ENCODE results near the gene PXN. TPM values are rescaled to one million over a fixed set of nuclear protein-coding genes. Genes with fewer than 3 reads are reported as not detected.
A peak's percentile ranks its signal among the peaks of the same experiment; 100 is the strongest.
"Not testable (repeated sequence)": the region's sequence is repeated elsewhere in the genome, so short reads cannot be mapped to it uniquely, and the experiment has no call there.

The PXN gene
- total RNA-seq, 1 experiment from 2014 or later: 256 TPM

GRCh38 chr12:120196363-120196762, 69.2 kb downstream of the PXN start:
- Mint-ChIP-seq H3K9me3 (ENCODE audit: unreplicated experiment) (no peaks in the 10 kb centered on the region), H3K27ac (ENCODE audit: low read depth, unreplicated experiment) (no peak overlapping the region), H3K36me3 (ENCODE audit: insufficient read depth, unreplicated experiment) (peaks cover 87% of the 10 kb centered on the region), H3K4me3 (ENCODE audit: unreplicated experiment) (peak overlapping the region; percentile 80), H3K4me1 (ENCODE audit: insufficient read depth, unreplicated experiment) (peaks cover 23% of the 10 kb centered on the region), H3K27me3 (ENCODE audit: insufficient read depth, unreplicated experiment) (no peaks in the 10 kb centered on the region)
- CTCF ChIA-PET: interaction anchor here (0.6 to 9.7 kb wide), 4 partner anchors 34 to 1610 kb away, joined by 3 to 90 read pairs (median 4); partner anchors contain the start of gene PXN
- POLR2A ChIA-PET: interaction anchor here (1.4 to 10.9 kb wide), 7 partner anchors 28 to 95 kb away, joined by 5 to 257 read pairs (median 27); partner anchors contain the start of genes PXN, RNU4-1 and RNU4-2
- intact Hi-C loops (cut with micrococcal nuclease): loop anchor here (5.0 kb wide), 1 partner anchor 79 kb away; the partner anchor contains the start of gene RAB35
- no peak for TF ChIP-seq CTCF (IDR thresholded peaks at IDR 0.05; ENCODE audit: unreplicated experiment)
- peak; percentile 32 for DNase-seq (ENCODE audit: unreplicated experiment)
- BruUV-seq (replicated peaks): no TSS peak

GRCh38 chr12:120194534-120195395, 70.8 kb downstream of the PXN start, which contains the start of gene GCN1:
Gene GCN1, minus strand, starts transcription at chr12:120194715. Its CDS starts 18 bp downstream, at chr12:120194697.
- peaks cover 23% of the 10 kb centered on the region for H3K4me1 Mint-ChIP-seq (ENCODE audit: insufficient read depth, unreplicated experiment)
- peak; percentile 82 for DNase-seq (ENCODE audit: unreplicated experiment)
- intact Hi-C loops (cut with micrococcal nuclease): loop anchor here (5.0 kb wide), 1 partner anchor 77 kb away; the partner anchor contains the start of gene RAB35
- H3K9me3 Mint-ChIP-seq (ENCODE audit: unreplicated experiment): no peaks in the 10 kb centered on the region
- H3K36me3 Mint-ChIP-seq (ENCODE audit: insufficient read depth, unreplicated experiment): peaks cover 85% of the 10 kb centered on the region
- ChIA-PET CTCF (interaction anchor here (9.7 kb wide), 1 partner anchor 70 kb away, joined by 90 read pairs; the partner anchor contains the start of gene PXN), POLR2A (interaction anchor here (0.6 to 10.9 kb wide), 7 partner anchors 13 to 126 kb away, joined by 3 to 257 read pairs (median 5); partner anchors contain the start of genes PXN, RNU4-1 and RNU4-2)
- peak within 1 kb of the TSS; percentile 80 for H3K4me3 Mint-ChIP-seq (ENCODE audit: unreplicated experiment)
- BruUV-seq (replicated peaks): TSS peak; percentile 87
- peak within 1 kb of the TSS; percentile 89 for H3K27ac Mint-ChIP-seq (ENCODE audit: low read depth, unreplicated experiment)
- TF ChIP-seq CTCF (IDR thresholded peaks at IDR 0.05; ENCODE audit: unreplicated experiment): no peak
- H3K27me3 Mint-ChIP-seq (ENCODE audit: insufficient read depth, unreplicated experiment): no peaks in the 10 kb centered on the region

- POLR2A ChIA-PET: interaction anchor here (1.0 to 10.2 kb wide), 7 partner anchors 8 to 76 kb away, joined by 3 to 257 read pairs (median 3); no protein-coding TSS in a partner anchor
- TF ChIP-seq CTCF (IDR thresholded peaks at IDR 0.05; ENCODE audit: unreplicated experiment): no peak
- no TSS peak for BruUV-seq (replicated peaks)
- no peaks in the 10 kb centered on the region for H3K9me3 Mint-ChIP-seq (ENCODE audit: unreplicated experiment)
- CTCF ChIA-PET: interaction anchor here (1.2 kb wide), 1 partner anchor 72 kb away, joined by 4 read pairs; no protein-coding TSS in a partner anchor
- H3K27me3 Mint-ChIP-seq (ENCODE audit: insufficient read depth, unreplicated experiment): no peaks in the 10 kb centered on the region
- peak overlapping the region; percentile 89 for H3K27ac Mint-ChIP-seq (ENCODE audit: low read depth, unreplicated experiment)
- H3K4me1 Mint-ChIP-seq (ENCODE audit: insufficient read depth, unreplicated experiment): peaks cover 20% of the 10 kb centered on the region
- DNase-seq (ENCODE audit: unreplicated experiment): no peak
- peak overlapping the region; percentile 80 for H3K4me3 Mint-ChIP-seq (ENCODE audit: unreplicated experiment)
- intact Hi-C loops (cut with micrococcal nuclease): no loop called here
- peaks cover 85% of the 10 kb centered on the region for H3K36me3 Mint-ChIP-seq (ENCODE audit: insufficient read depth, unreplicated experiment)
These were observed 71.3 kb downstream of the PXN start for GRCh38 chr12:120194226-120194533.

- DNase-seq (ENCODE audit: unreplicated experiment); BruUV-seq (replicated peaks); H3K9me3 Mint-ChIP-seq (ENCODE audit: unreplicated experiment); H3K27me3 Mint-ChIP-seq (ENCODE audit: insufficient read depth, unreplicated experiment); intact Hi-C loops (cut with micrococcal nuclease): not testable (repeated sequence)
- ChIA-PET POLR2A (interaction anchor here (0.6 to 10.2 kb wide), 10 partner anchors 7 to 127 kb away, joined by 3 to 257 read pairs (median 3); partner anchors contain the start of gene RPLP0), CTCF (interaction anchor here (0.5 to 1.2 kb wide), 2 partner anchors 73 to 82 kb away, joined by 3 to 4 read pairs; no protein-coding TSS in a partner anchor)
- Mint-ChIP-seq H3K4me1 (ENCODE audit: insufficient read depth, unreplicated experiment) (peaks cover 11% of the 10 kb centered on the region), H3K27ac (ENCODE audit: low read depth, unreplicated experiment) (peak overlapping the region; percentile 89), H3K4me3 (ENCODE audit: unreplicated experiment) (peak overlapping the region; percentile 80), H3K36me3 (ENCODE audit: insufficient read depth, unreplicated experiment) (peaks cover 85% of the 10 kb centered on the region)
These were observed 72.2 kb downstream of the PXN start for GRCh38 chr12:120193286-120193685.

All from MCF 10A (cell line).